Measurements from ENCODE around the gene ZNF281. TPM values are rescaled to one million over a fixed set of nuclear protein-coding genes. Genes with fewer than 3 reads are reported as not detected.

Gene ZNF281
- polyA plus RNA-seq, 1 of the 3 experiments (the other 2 are of a cell fraction): 3.0 TPM

DNA sequence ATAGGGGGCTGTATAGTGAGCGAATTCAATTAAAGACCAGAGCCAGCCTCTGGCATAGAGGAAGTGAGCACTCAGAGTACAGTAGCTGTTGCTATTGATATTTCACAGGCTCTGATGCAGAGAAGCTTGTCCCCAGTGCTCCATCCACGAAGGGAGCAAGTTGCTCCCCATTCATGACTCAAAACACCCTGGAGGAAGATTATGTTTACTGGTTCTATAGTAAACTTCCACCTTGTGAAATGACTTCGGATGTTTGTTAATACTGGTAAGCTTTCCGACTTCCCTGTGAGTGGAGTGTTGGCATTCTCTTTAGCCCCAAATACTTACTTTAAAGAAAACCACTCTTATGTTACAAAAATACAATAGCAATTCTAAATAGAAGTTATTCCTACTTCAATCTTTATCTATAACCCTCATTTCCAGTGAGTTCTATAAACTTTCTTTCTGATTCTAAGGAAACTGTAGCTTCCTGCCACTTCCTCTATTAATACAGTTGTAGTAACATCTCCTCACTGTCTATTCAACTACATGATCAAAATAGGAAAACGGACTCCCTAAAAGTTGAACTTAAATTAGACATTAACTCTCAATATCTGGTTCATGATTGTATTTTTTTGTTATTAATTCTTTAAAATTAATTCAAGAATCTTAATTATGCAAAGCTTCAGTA is 46.4 kb downstream of the ZNF281 start:
- ChIA-PET POLR2A (no interaction called here), CTCF (interaction anchor here (1.0 to 2.1 kb wide), 3 partner anchors 56 to 125 kb away, joined by 3 to 6 read pairs (median 3); no protein-coding TSS in a partner anchor)
- H2AFZ ChIP-seq (ENCODE audit: low read depth): no peak overlapping the region
- H3F3A ChIP-seq (replicated peaks; ENCODE audit: insufficient read depth): peaks cover 17% of the 10 kb centered on the region
- no peaks in the 10 kb centered on the region for H3K27me3 ChIP-seq (ENCODE audit: insufficient read depth)
- H3K4me2 ChIP-seq: no peak overlapping the region
- H3K9ac ChIP-seq: no peak overlapping the region
- H3K4me3 ChIP-seq (ENCODE audit: low read depth in 2 of 2, low read length in 1 of 2): no peak overlapping the region
- whole genome bisulfite sequencing (ENCODE audit: low lambda C conversion rate): 75% methylated on average over 5 of the region's 5 CpGs
- no peak overlapping the region for H3K27ac ChIP-seq (ENCODE audit: low read depth in 2 of 2, low read length in 1 of 2)
- no peaks in the 10 kb centered on the region for H3K9me3 ChIP-seq
- H3K79me2 ChIP-seq (ENCODE audit: insufficient read depth): no peaks in the 10 kb centered on the region
- H4K20me1 ChIP-seq (ENCODE audit: insufficient read depth): no peaks in the 10 kb centered on the region
- peaks cover 0 to 18% of the 10 kb centered on the region in 2 experiments for H3K4me1 ChIP-seq (ENCODE audit: control insufficient read depth in 1 of 2, insufficient read depth in 2 of 2, low read depth in 1 of 2, low read length in 1 of 2)
- no peaks in the 10 kb centered on the region for H3K9me2 ChIP-seq
- no peak for TF ChIP-seq YY1 (IDR thresholded peaks at IDR 0.05; ENCODE audit: low read depth)
- TF ChIP-seq, protein P1, sequence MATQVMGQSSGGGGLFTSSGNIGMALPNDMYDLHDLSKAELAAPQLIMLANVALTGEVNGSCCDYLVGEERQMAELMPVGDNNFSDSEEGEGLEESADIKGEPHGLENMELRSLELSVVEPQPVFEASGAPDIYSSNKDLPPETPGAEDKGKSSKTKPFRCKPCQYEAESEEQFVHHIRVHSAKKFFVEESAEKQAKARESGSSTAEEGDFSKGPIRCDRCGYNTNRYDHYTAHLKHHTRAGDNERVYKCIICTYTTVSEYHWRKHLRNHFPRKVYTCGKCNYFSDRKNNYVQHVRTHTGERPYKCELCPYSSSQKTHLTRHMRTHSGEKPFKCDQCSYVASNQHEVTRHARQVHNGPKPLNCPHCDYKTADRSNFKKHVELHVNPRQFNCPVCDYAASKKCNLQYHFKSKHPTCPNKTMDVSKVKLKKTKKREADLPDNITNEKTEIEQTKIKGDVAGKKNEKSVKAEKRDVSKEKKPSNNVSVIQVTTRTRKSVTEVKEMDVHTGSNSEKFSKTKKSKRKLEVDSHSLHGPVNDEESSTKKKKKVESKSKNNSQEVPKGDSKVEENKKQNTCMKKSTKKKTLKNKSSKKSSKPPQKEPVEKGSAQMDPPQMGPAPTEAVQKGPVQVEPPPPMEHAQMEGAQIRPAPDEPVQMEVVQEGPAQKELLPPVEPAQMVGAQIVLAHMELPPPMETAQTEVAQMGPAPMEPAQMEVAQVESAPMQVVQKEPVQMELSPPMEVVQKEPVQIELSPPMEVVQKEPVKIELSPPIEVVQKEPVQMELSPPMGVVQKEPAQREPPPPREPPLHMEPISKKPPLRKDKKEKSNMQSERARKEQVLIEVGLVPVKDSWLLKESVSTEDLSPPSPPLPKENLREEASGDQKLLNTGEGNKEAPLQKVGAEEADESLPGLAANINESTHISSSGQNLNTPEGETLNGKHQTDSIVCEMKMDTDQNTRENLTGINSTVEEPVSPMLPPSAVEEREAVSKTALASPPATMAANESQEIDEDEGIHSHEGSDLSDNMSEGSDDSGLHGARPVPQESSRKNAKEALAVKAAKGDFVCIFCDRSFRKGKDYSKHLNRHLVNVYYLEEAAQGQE (IDR thresholded peaks at IDR 0.05; ENCODE audit: low read depth, low read length): no peak
- TF ChIP-seq FOSL2 (IDR thresholded peaks at IDR 0.05; ENCODE audit: borderline replicate concordance, low read depth): no peak
- DNase-seq: no peak
- no peaks in the 10 kb centered on the region for H3K36me3 ChIP-seq (replicated peaks in 1 of 2; ENCODE audit: control insufficient read depth in 1 of 2, insufficient read depth in 2 of 2, low read length in 1 of 2)

DNA sequence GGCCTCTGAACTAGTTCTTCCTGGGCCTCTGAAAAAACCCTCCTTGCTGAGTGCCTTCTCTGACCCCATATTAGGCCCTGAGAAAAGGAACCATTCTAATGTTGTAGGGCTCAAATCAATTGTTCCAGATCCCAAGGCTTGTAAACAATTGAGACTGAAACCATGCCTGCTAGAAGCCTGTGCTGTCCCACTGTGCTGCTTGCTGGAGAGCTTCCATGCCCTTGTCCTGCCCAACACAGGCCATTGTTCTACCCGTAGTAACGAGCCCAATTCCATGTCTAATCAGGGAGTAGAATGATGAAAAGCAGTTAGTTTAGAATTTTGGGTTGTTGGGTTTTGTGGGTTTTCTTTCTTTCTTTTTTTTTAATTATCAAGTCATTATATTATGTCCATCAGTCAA is 47.4 kb downstream of the ZNF281 start:
- H3K9ac ChIP-seq: no peak overlapping the region
- H3F3A ChIP-seq (replicated peaks; ENCODE audit: insufficient read depth): peaks cover 9% of the 10 kb centered on the region
- ChIA-PET POLR2A (no interaction called here), CTCF (interaction anchor here (1.5 kb wide), 1 partner anchor 55 kb away, joined by 3 read pairs; no protein-coding TSS in a partner anchor)
- H3K27ac ChIP-seq (ENCODE audit: low read depth in 2 of 2, low read length in 1 of 2): no peak overlapping the region
- H3K27me3 ChIP-seq (ENCODE audit: insufficient read depth): no peaks in the 10 kb centered on the region
- H3K4me3 ChIP-seq (ENCODE audit: low read depth in 2 of 2, low read length in 1 of 2): no peak overlapping the region
- no peaks in the 10 kb centered on the region for H3K36me3 ChIP-seq (replicated peaks in 1 of 2; ENCODE audit: control insufficient read depth in 1 of 2, insufficient read depth in 2 of 2, low read length in 1 of 2)
- TF ChIP-seq CHD2 (IDR thresholded peaks at IDR 0.05; ENCODE audit: low read length, partially characterized antibody) (no peak), MAX (IDR thresholded peaks at IDR 0.05; ENCODE audit: low read depth) (no peak), JUND (IDR thresholded peaks at IDR 0.05) (no peak), MEF2A (IDR thresholded peaks at IDR 0.05; ENCODE audit: borderline replicate concordance, low read depth) (no peak)
- no peak overlapping the region for H3K4me2 ChIP-seq
- H3K79me2 ChIP-seq (ENCODE audit: insufficient read depth): no peaks in the 10 kb centered on the region
- H3K9me2 ChIP-seq: no peaks in the 10 kb centered on the region
- H2AFZ ChIP-seq (ENCODE audit: low read depth): peak overlapping the region; percentile 43; the same call in 1 of the 2 replicates
- no peaks in the 10 kb centered on the region for H3K9me3 ChIP-seq
- DNase-seq: no peak
- H3K4me1 ChIP-seq (ENCODE audit: control insufficient read depth in 1 of 2, insufficient read depth in 2 of 2, low read depth in 1 of 2, low read length in 1 of 2): peaks cover 0 to 11% of the 10 kb centered on the region in 2 experiments
- H4K20me1 ChIP-seq (ENCODE audit: insufficient read depth): no peaks in the 10 kb centered on the region
- 95% methylated on average over 2 of the region's 2 CpGs for WGBS (ENCODE audit: low lambda C conversion rate)

All from SK-N-SH (cell line).